GM10847 (cell line): ENCODE measurements around the gene C10orf71.

Experiments
- POLR2A ChIP-seq: IDR thresholded peaks from 2 replicates; pipeline ENCODE4 v1.6.1; 2011; ENCODE audit not compliant: insufficient read length; ENCODE audit errors: extremely low read depth

Gene C10orf71

DNA sequence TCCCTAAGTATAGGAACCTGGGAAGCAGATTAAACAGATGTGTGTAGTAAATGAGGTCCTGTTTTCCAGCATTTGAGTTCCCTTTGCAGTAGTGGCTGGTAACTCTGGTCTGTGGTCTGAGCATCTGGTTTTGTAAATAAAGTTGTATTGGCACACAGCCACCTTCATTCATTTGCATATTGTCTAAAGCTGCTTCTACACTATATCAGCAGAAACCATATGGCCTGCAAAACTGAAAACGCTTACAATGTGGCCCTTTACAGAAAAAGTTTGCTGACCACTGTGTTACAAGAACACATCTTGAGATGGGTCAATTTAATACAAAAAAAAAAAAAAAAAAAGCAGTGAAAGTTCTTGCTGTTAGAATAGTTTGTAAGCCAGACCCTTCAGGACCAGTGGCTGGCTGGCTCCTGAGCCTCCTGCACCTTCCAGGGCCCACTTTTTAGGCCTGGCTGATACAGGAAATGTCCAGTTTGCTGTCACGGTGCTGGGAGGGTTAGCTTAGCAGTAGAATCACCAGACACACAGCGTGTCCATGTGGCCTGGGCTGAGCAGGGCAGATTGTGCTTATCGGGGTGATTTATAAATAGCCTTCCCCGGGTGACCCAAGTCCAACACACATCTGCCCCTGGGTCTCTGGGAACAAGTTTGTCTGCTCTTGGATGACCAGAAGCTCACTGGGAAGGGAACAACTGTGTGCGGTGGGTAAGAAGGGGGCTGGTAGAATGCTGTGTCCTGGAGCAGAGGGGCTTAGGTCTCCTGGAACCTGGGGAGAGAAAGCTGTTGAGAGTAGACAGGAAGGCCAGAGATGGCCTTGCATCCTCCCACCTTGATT, 1.4 kb downstream of the C10orf71 start:
- no peak for TF ChIP-seq POLR2A

DNA sequence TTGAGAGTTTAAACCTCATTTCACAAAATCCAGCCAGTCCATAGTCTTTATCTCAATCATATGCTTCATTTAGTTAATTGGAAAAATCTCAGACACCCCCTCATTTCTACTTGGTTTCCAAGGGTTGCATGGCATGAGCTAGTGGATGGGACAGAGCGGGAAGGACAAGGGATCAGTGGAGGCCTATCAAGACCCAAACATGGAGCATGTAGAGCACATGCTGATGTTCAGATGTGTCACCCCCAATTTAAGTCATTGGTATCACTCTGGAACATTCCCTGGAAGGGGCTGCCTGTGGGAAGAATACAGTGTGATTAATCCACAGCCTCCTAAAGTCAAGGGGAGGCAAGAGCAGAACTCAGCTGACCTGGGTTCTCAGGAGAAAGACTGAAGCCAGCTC, 2.3 kb downstream of the C10orf71 start:
- TF ChIP-seq POLR2A, result no peak

DNA sequence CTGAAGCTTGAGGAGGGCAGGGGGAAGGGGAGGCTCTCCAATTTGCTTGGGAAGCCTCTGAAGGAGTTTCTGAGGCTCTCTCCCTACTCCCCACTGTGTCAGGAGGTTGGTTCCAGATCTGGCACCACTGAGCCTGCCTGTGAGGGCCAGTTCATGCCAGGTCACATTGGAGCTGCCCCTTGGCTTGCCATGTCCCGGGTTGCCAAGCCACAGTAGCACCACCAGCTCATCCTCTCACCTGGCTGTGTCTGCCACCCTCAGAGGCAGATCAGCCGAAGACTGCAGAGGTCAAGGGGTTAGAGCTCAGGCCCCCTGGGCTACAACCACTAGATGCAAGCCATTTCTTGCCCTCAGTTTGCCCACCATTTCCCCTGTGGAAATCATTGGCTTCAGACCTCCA, 3.1 kb downstream of the C10orf71 start:
- no peak for TF ChIP-seq POLR2A

DNA sequence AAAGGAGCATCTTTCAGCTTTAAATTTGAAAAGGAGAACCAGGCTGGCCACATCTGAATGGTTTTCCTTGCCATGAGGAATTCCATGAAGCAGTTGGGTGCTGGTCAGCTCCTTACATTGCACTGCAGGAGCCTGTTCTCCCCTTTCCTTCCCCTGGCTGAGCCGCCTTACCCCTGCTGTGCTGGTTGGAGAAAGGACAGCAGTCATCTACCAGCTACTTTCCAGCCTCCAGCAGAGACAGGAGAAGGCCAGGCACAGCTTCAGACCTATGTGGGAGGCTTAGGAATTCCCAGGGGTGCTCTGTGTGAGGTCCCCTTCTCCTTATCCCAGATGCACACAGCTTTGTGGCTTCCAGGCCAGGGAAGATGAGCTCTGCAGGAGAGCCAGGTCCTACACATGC, 4.7 kb downstream of the C10orf71 start:
- TF ChIP-seq POLR2A, result no peak

DNA sequence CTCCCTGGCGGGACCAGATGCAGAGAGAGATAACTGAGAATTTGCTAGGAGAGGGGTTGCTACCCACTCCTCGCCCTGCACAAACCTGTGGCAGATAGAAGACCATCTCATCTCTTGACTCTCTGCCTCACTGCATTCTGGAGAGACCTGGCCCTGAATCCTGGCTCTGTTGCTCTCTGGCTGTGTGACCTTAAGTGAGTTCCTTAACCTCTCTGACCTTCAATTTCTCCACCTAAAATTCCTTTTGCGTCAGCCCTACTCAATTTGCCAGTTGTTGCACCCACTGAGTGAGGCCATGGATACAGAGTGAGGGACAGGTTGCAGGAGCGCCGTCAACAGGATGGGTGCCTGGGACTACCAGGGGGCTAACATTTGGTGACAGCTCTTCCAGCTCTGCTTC, 5.2 kb downstream of the C10orf71 start:
- TF ChIP-seq POLR2A, result no peak

DNA sequence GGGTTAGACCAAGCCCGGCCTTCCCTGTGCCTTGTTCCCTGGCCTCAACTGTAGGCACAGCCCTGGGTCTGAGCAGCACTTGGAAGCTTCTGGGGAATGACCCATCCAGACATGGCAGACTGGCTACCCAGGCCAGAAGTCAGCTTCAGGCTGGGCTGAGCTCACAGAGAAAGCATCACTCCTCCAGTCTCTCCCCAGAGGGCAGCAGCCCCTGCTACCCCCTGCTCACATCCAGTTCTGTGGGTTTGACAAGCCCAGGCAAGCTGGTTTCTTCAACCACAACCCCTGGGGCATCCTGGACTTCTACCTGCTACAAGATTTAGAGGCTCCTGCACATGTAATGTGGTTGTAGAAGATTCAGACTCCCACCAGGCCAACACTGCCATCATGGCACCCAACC, 9.0 kb downstream of the C10orf71 start:
- no peak for TF ChIP-seq POLR2A

DNA sequence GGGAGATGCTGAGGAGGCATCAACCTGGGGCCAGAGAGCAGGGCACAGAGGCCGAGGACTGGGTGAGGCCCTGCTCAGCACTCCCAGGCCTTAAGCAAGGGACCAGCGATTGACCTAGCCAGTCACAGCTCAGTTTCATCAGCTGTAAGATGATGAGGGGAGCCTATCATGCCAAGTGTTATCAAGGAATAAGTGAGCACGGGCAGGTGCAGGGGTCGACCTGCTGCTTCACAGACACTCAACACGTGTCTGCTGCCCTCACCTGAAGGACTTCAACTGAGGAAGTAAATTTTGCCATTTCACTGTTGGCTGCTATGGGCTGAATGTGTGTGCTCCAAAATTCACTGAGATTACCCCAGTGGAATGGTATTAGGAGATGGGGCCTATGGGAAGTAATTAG, 9.9 kb downstream of the C10orf71 start:
- no peak for TF ChIP-seq POLR2A

DNA sequence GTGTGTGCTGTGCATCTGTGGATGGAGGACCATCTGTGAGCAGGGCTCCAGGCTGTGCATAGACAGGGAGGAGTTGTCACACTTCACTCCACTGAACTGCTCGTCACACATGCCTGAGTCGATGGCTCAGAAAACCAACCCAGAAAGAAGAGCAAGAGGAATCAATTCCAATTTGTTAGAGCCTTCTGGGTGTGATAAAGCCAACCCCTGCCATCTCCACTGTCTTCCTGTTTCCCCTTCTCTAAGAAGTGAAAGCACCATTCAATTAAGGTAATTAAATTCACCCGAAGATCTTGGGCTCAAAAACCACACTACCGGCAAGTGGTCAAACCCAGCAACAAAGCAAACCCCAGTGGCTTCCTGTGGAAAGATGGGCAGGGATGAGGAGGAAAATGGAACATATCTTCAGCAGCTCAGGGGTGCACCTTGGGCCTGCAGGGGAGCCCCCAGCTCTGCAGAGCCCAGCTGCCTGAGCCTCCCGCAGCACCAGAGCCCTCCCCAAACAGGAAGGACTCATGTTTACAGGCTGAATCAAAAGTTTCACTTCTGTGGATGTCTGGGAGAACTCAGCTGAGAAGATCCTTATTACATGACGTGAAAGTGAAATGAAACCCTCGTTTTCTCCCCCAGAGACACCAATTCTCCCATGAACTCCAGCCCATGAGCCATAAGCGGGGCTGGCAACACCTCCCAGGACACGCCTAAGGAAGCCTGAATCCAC, 10.9 kb downstream of the C10orf71 start:
- TF ChIP-seq POLR2A, result no peak

DNA sequence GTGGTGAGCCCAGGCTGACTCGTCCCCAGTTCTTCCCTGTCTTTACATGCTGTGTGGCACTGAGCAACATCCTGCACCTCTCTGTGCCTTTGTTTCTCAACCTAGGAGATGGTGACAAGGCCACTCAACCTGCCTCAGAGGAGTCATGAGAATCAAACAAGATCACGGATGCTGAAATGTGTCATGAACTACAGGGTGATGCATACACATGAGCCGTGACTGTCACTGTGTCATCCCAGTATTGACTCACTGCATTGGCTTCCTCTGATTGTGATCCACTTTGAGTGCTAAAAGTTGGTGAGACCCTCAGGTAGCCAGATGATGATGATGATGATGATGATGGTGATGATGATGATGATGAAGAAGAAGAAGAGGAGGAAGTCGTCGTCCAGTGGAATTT, 11.5 kb downstream of the C10orf71 start:
- no peak for TF ChIP-seq POLR2A

DNA sequence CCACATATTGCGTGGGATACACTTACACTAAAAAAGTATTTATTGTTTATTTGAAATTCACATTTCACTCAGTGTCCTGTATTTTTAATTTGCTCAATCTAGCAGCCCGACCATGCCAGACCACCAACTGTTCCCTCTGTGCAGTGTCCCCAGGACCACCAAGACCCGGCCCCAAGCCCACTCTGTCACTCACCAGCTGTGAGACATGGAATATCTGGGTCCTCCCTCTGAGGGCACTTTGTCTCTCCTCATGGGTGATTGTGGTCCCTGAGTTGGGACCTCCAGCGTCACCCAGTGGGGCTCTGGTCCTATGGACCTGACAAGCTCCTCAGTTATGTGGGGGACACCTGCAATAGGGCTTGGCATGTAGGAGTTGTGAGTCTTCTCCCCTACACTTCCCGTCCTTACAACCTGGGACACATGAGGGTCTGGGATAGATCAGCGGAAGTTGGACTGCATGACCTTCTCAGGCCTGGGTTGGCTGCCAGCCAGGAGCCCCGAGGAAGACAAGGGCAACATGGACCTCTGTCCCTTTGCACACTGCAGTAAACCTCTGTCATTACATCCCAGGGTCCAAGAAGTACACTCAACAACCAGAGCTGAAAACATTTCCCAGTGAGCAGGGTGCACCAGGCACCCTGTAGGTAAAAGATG, 12.1 kb downstream of the C10orf71 start:
- TF ChIP-seq POLR2A, result no peak

DNA sequence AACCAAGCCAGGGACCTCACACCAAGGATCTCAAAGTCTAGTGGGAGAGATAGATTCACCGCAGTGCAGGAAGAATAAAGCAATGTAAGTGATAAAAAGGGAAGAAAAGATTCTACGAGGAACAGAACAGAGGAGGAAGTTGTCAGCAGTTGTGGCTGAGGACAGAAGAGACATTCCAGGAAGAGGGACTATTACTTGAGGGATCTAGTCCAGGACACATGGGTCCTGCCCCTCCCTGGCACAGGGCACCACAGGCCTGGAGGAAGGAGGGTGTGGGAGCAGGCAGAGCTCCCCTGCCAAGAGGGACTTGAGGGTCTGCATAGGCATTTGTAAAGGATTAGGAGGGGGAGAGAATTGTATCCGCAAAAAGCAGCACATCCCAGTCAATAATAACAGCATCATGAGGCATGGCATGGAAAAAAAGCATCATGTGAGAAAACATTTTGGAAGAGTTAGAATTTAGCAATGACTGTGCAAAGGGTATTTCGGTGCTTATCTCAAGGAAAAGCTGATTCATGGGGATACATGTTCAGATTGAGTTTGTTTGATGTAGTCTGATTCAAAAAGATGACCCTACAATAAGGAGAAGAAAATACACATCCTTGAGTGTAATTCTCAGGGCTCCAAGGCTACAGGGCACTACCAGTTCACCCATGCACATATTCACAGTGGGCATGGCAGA, 12.7 kb downstream of the C10orf71 start:
- no peak for TF ChIP-seq POLR2A

DNA sequence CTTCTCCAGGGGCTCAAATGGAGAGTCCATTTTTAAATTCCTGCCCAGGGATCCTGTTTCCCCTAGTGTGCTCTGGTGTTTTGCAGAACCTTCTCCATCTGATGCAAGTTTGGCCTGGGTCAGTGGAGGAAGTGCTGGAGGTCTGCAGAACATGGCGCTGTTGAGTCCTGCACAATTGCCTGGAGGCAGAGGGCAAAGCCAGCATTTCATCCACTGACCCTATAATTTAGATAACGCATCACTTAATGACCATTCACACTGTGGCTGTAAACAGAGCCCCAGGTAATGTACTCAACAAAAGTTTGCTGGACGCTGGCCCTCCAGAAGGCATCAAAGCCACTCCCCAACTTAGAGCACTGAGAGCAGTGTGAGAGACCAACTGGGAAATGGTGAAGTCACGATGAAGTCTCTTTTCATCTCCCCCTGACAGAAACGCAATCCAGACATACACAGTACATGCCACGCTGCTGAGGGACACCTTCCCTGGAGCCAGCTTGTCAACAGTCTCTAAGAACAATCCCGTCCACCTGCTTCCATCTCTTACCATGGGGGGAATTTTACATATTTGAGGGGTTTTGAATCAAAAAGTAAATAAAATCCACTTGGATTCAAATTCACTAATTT, 13.4 kb downstream of the C10orf71 start:
- TF ChIP-seq POLR2A, result no peak

DNA sequence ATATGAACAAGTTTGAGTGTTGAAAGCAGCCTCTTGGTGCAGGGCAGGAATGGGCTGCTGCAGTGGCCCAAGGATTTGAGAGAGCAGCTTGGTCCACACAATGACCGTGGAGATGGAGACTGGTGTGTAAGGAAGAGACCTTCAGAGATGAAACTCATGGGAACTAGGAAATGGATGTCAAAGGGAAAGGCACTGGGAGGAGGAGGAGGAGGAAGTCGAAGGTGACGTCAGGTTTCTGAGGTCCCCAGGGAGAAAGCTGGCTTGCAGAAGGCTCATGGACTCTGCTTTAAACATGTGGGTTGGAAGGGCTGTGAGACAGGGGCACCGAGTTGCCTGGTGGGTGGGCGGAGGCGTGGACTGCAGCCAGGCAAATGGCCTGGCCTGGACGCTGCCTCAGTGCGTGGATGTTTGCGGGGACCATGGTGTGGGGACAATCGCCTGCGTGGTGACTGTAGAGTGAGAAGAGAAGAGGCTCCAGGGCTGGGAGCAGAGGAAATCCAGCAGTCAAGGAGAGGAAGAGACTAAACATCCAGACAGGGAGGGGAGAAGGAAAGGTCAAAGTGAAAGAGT, 14.6 kb downstream of the C10orf71 start:
- no peak for TF ChIP-seq POLR2A

DNA sequence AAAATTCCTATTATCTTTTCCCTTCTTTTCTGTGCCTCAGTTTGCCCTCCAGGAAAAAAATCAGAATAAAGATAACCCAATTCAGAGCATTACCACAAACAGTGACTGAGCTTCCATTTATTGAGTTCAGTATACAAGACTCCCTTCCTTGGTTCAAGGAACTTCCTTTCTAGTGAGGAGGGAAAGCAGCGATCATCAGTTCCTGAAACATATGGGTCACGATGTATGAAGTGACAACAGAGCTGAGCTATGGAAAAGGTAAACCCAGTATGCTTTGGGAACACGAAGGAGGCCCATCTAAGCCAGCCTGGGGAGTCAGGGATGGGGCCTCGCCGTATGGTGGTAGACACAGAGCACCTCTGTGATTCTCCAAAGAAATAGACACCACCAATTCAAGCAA, 15.8 kb downstream of the C10orf71 start:
- TF ChIP-seq POLR2A, result no peak

DNA sequence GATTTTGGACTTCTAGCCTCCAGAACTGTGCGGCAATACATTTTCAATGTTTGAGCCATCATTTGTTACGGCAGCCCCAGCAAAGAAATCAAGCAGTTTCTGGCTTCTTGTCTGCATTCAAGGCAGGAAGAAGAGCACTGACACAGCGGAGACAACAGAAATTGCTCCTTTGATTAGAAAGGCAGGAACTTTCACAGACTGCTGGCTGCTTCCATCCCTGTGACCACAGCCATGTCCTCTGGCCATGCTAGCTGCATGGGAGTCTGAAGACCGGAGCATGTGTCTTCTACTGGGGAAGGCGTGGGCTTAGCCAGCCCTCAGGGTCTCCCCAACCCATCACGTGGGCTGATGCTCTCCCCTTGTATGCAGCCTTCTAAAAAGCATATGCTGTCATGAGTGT, 19.1 kb downstream of the C10orf71 start:
- TF ChIP-seq POLR2A, result no peak
